Large intestine (tissue), 3 donors: ENCODE measurements around the gene FAM78A. TPM values are rescaled to one million over a fixed set of nuclear protein-coding genes. Genes with fewer than 3 reads are reported as not detected.

ENCODE experiments used
- DNase-seq, 2 donors: peaks; one replicate each; pipeline versions ENCODE4 v3.0.0 to v3.0.0-alpha.2; 2013
- H3K27ac ChIP-seq: one replicate; pipeline ENCODE4 v1.5.1; 2013; ENCODE audit warnings: low read length
- H3K27me3 ChIP-seq: 2 replicates; pipeline ENCODE4 v1.6.1; 2013; ENCODE audit warnings: low read length; ENCODE audit not compliant: control insufficient read depth, insufficient read depth
- H3K36me3 ChIP-seq: 2 replicates; pipeline ENCODE4 v1.6.1; 2013; ENCODE audit warnings: low read length; ENCODE audit not compliant: control insufficient read depth, insufficient read depth
- H3K4me1 ChIP-seq: one replicate; pipeline ENCODE4 v1.6.1; 2013; ENCODE audit warnings: low read length; ENCODE audit not compliant: control insufficient read depth, insufficient read depth
- H3K4me3 ChIP-seq: one replicate; pipeline ENCODE4 v1.5.1; 2013; ENCODE audit warnings: low read length
- H3K9me3 ChIP-seq: one replicate; pipeline ENCODE4 v1.6.1; 2013; ENCODE audit warnings: mild to moderate bottlenecking, low read depth, low read length, moderate library complexity; ENCODE audit not compliant: control insufficient read depth
- WGBS: methylation state at CpG from one replicate; pipeline ENCODE4 v1.1.5; 2013; ENCODE audit warnings: low lambda C conversion rate; ENCODE audit not compliant: insufficient coverage; 5-methylcytosine and 5-hydroxymethylcytosine counted together
- polyA plus RNA-seq: library from polyadenylated mRNA; unstranded; fragments of 120-200 nt; gene quantifications from one replicate; pipeline ENCODE4 v1.2.1, GENCODE V29; 2013

Gene FAM78A
- polyA plus RNA-seq, 1 donor: 2.3 TPM

- H3K36me3 ChIP-seq: peaks cover 54% of the 10 kb centered on the region
- no peak overlapping the region for H3K27ac ChIP-seq
- no peaks in the 10 kb centered on the region for H3K9me3 ChIP-seq
- no peak for DNase-seq
- peaks cover 7% of the 10 kb centered on the region for H3K27me3 ChIP-seq
- H3K4me3 ChIP-seq: no peak overlapping the region
- H3K4me1 ChIP-seq: peaks cover 14% of the 10 kb centered on the region
- no CpG with 5 or more reads among the region's 9 CpGs for WGBS
Measured at GRCh38 chr9:131235480-131235851, 40.8 kb downstream of the FAM78A start.

- Histone ChIP-seq H3K4me3 (no peak overlapping the region), H3K36me3 (peaks cover 58% of the 10 kb centered on the region), H3K9me3 (no peaks in the 10 kb centered on the region), H3K27ac (no peak overlapping the region), H3K27me3 (peaks cover 7% of the 10 kb centered on the region), H3K4me1 (peaks cover 14% of the 10 kb centered on the region)
- no peak for DNase-seq
- WGBS: no CpG with 5 or more reads among the region's 16 CpGs
Measured at GRCh38 chr9:131234799-131235479, 41.4 kb downstream of the FAM78A start.

- no CpG with 5 or more reads among the region's 9 CpGs for WGBS
- H3K4me1 ChIP-seq: peaks cover 14% of the 10 kb centered on the region
- peaks cover 67% of the 10 kb centered on the region for H3K36me3 ChIP-seq
- no peak overlapping the region for H3K4me3 ChIP-seq
- no peaks in the 10 kb centered on the region for H3K9me3 ChIP-seq
- no peak overlapping the region for H3K27ac ChIP-seq
- H3K27me3 ChIP-seq: peaks cover 1% of the 10 kb centered on the region
- DNase-seq: no peak
Measured at GRCh38 chr9:131233995-131234394, 42.3 kb downstream of the FAM78A start.

GRCh38 chr9:131233556-131233955 lies 42.8 kb downstream of the FAM78A start:
- no peak for DNase-seq
- peaks cover 9% of the 10 kb centered on the region for H3K4me1 ChIP-seq
- 92% methylated on average over 2 of the region's 11 CpGs for WGBS
- H3K27me3 ChIP-seq: no peaks in the 10 kb centered on the region
- no peak overlapping the region for H3K4me3 ChIP-seq
- no peak overlapping the region for H3K27ac ChIP-seq
- H3K9me3 ChIP-seq: no peaks in the 10 kb centered on the region
- H3K36me3 ChIP-seq: peaks cover 71% of the 10 kb centered on the region

- H3K4me3 ChIP-seq: no peak overlapping the region
- no CpG with 5 or more reads among the region's 8 CpGs for WGBS
- H3K4me1 ChIP-seq: no peaks in the 10 kb centered on the region
- no peaks in the 10 kb centered on the region for H3K27me3 ChIP-seq
- no peak overlapping the region for H3K27ac ChIP-seq
- H3K9me3 ChIP-seq: no peaks in the 10 kb centered on the region
- DNase-seq: no peak
- peaks cover 66% of the 10 kb centered on the region for H3K36me3 ChIP-seq
Measured at GRCh38 chr9:131228988-131229387, 47.3 kb downstream of the FAM78A start.

GRCh38 chr9:131227959-131228460 lies 48.3 kb downstream of the FAM78A start:
- DNase-seq: no peak
- WGBS: no CpG with 5 or more reads among the region's 9 CpGs
- no peak overlapping the region for H3K4me3 ChIP-seq
- H3K27me3 ChIP-seq: no peaks in the 10 kb centered on the region
- no peak overlapping the region for H3K27ac ChIP-seq
- H3K9me3 ChIP-seq: no peaks in the 10 kb centered on the region
- peaks cover 61% of the 10 kb centered on the region for H3K36me3 ChIP-seq
- no peaks in the 10 kb centered on the region for H3K4me1 ChIP-seq

- Histone ChIP-seq H3K9me3 (no peaks in the 10 kb centered on the region), H3K4me3 (no peak overlapping the region), H3K4me1 (no peaks in the 10 kb centered on the region), H3K27ac (no peak overlapping the region), H3K27me3 (no peaks in the 10 kb centered on the region), H3K36me3 (peaks cover 57% of the 10 kb centered on the region)
- WGBS: no CpG with 5 or more reads among the region's 9 CpGs
- DNase-seq: peak in 1 of 2 donors; percentile 16
Measured at GRCh38 chr9:131227112-131227958, 49.0 kb downstream of the FAM78A start.

GRCh38 chr9:131226226-131226625 lies 50.1 kb downstream of the FAM78A start:
- no CpG with 5 or more reads among the region's 3 CpGs for WGBS
- peaks cover 47% of the 10 kb centered on the region for H3K36me3 ChIP-seq

GRCh38 chr9:131222460-131222859 lies 53.9 kb downstream of the FAM78A start:
- peaks cover 34% of the 10 kb centered on the region for H3K36me3 ChIP-seq
- H3K4me1 ChIP-seq: peaks cover 3% of the 10 kb centered on the region
- no peaks in the 10 kb centered on the region for H3K9me3 ChIP-seq
- DNase-seq: no peak
- H3K27me3 ChIP-seq: no peaks in the 10 kb centered on the region
- no peak overlapping the region for H3K27ac ChIP-seq
- no CpG with 5 or more reads among the region's 6 CpGs for WGBS
- H3K4me3 ChIP-seq: no peak overlapping the region

More at GRCh38 chr9:131226226-131226625, 50.1 kb downstream of the FAM78A start:
- no peaks in the 10 kb centered on the region for H3K27me3 ChIP-seq
- H3K4me1 ChIP-seq: peaks cover 3% of the 10 kb centered on the region
- H3K9me3 ChIP-seq: no peaks in the 10 kb centered on the region
- DNase-seq: no peak
- no peak overlapping the region for H3K4me3 ChIP-seq
- no peak overlapping the region for H3K27ac ChIP-seq

GRCh38 chr9:131220485-131220884 lies 55.8 kb downstream of the FAM78A start:
- peaks cover 35% of the 10 kb centered on the region for H3K36me3 ChIP-seq
- no peak for DNase-seq
- no peak overlapping the region for H3K4me3 ChIP-seq

More at GRCh38 chr9:131220485-131220884, 55.8 kb downstream of the FAM78A start:
- Histone ChIP-seq H3K9me3 (no peaks in the 10 kb centered on the region), H3K27ac (no peak overlapping the region), H3K27me3 (no peaks in the 10 kb centered on the region), H3K4me1 (peaks cover 3% of the 10 kb centered on the region)
- no CpG with 5 or more reads among the region's 2 CpGs for WGBS
